Fibroblast of lung (primary cell): Measurements from ENCODE around the gene CCIN.

Source experiments
- CTCF ChIP-seq, 2 donors: IDR thresholded peaks in 1 of 2; conservative IDR thresholded peaks in 1 of 2; 1 replicate in 1 of 2; 2 replicates in 1 of 2; pipeline ENCODE4 v1.5.1; 2011 to 2012; ENCODE audit warnings: low read length in 2 of 2, control low read depth in 1 of 2, inconsistent platforms in 1 of 2, low read depth in 1 of 2, mild to moderate bottlenecking in 1 of 2
- EZH2 ChIP-seq: IDR thresholded peaks from 2 replicates; pipeline ENCODE4 v1.5.1; 2012; ENCODE audit warnings: low read length, control low read depth, mild to moderate bottlenecking; ENCODE audit errors: missing control alignments

GRCh38 chr9:36128349-36128748 lies 40.8 kb upstream of the CCIN start:
- TF ChIP-seq CTCF (conservative IDR thresholded peaks at IDR 0.05 in 1 of 2, IDR thresholded peaks at IDR 0.05 in 1 of 2; ENCODE audit: low read depth in 1 of 2, low read length in 2 of 2) (no peak), EZH2 (no peak)
